Measurements from ENCODE around the gene RFX2.

GRCh38 chr19:5969476-5969875 lies 140.8 kb downstream of the RFX2 start:
- TF ChIP-seq GATA2 (IDR thresholded peaks at IDR 0.05; ENCODE audit: low read depth, low read length) (no peak), GATA3 (IDR thresholded peaks at IDR 0.05; ENCODE audit: low read depth, low read length) (no peak)
